CD4-positive, alpha-beta T cell treated with Interleukin-6 for 4 hours (primary cell): Measurements from ENCODE around the gene ATP10A.

ENCODE experiments used
- DNase-seq: peaks from one replicate; pipeline ENCODE4 v3.0.0-alpha.2; 2020; ENCODE audit warnings: mixed read lengths

ATP10A gene

DNA sequence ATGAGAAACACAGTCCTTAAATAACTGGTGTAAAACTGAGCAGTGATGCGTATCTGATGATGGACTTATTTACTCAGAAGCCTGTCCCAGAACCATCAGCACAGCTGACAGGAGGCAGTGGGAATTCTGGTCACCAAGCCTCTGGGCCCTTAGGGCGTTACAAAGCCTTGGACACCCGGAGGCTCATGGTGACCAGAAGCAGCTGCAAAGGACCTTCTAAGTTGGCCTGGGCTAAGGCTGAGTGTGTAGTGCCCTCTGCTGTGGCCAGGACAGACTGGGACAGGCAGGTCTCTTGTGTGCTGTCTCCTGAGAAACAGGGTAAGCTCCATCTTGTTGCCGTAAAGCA lies 168.9 kb downstream of the ATP10A start:
- DNase-seq, result no peak

DNA sequence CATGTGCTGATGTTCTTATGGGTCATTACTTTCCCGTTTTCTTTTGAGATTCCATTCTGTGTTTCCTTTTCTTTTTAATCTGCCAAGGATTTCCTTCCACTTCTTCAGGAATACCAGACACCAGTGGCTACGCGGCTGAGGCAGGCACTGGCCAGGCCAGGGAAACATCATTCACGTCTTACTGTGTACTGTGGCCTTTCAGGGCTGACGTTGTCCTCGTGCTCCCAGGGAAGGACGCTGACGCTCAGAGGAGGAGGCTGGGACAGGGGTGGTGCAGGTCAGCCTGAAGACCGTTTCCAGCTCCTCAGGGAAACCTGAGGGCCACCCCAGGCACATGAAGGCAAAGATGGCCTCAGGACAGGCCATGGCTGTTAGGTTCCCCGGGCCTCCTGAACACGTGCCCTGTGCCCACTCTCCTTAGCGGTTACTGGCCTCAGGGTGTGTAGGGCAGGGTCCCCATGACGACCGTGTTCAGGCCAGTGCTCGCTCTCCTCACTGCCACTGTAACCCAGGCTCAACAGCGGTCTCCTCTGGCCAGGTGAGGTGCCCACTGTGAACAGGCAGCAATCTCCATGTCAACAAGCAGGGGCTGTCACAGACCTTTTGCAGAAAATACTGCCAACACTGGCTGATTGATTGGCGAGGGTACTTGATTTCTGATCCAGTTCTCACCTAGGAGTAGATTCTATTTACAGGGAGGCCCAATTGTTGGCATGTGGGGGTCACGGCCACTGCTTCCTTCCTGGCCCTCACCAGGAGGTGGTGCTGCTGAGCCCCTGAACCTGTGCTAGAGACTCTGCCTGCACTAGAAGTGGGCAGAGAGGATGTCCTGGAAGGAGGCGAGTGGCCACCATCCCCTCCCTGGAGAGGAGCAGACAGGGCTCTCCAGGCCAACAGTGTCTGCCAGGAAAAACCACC lies 169.5 kb downstream of the ATP10A start:
- DNase-seq, result peak; percentile 40

DNA sequence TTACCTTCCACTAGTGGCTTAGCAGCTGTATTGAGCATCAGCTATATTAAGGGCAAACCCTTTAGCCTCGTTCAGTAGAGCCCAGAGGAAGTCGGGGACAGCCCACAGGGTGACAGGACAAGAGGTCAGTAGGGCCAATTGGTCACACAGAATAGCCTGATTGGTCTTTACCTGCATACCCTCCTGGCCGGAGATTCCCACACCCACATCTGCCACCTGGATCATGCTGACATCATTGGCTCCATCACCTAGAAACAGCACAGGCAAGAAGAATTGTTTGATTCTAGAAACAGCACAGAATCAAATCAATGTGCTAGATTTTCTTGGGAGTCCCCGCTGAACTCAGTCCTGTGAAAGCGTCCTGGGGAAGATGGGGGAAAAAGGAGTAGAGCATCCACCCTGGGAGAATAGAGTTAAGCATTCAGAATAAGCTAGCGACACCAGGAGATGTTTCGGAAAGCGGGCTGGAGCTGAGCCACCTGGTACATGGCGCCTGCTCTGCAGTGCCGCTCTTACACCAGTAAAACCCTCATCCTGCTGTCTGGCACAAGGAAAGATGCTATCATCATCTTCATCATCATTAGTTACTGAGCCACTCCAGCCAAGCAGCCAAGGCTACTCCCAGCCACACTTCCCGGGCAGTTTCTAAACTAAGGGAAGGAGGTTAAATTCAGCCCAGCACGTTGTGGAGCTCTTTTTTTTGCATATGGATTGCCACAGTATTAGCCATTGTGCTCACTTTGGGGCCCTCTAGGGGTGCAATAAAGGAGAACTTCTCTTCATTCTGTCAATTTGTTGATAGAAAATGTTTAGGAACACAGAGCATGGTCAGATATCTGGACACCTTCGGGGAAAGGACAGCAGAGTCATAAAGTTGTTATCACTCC lies 171.3 kb downstream of the ATP10A start:
- no peak for DNase-seq

DNA sequence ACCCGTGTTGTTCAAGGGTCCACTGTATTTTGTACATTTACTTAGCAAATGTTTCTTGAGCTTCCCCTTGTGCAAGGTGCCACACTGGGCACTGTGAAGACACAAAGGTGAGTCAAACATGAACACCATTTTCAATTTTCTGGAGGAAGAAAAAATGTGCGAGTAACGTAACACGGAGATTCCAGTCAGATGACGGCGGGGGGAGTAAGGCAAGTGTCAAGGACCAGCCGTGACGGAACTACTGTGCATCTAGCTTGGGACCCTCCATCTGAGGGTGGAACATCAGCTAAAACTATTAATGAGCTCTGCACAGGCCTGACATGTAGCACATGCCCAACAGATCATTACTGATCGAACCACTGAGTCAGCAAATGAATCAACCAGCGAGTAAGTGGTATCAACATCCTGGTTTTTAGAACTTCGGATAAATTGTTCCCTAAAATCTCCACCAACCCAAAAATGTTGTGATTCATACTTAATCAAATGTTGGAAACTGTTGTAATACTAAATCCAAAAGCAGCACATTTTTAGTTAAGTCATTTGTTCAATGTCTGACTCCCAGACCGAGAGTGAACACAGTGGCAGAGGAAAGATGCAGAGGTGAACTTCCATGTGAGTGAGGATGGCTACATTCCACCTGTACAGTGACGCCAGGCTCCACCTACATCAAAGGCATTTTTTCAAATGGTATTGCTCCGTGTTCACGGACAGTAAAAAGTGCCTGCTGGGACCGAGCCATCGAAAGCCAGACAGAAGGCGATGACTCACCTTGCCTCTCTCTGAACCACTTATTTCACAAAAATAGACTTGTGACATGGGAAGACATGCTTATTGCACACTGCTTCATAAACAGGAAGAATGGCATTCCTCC lies 172.2 kb downstream of the ATP10A start:
- DNase-seq, result no peak

DNA sequence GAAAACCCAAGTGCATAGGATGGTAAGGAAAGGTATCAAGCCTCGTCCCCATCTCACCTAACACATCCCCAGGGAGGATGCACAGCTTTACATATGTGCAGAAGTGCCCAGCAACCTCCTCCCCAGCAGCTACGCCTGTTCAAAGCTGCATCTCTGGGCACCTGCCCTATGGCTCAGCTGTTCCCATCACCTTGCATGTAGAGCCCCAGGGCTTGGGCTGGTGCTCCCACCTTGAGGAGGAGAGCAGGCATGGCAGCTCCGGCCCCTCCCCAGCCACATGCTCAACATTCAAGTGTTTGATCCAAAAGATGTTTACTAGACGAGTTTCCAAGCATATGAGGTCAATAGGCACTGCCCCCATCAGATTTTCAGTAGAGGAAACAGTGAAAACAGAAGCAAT lies 173.5 kb downstream of the ATP10A start:
- no peak for DNase-seq

DNA sequence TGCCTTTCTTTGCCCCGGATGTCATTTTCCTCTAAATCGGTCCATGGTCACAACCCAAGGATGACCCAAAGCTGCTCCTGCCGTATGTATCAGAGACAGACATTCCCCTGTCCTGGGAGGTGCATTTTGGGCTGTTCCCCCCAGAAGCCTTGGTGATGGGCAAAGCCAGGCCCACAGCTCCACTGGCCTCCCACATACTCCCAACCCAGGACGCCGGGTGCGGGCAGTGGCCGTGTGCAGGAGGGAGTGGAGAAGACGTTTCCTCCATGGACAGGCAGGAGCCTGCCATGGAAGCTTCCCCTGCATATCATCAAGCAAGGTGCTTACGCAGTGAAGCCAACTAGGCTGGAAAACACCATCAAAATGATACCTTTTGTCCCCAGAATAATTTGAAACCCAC lies 175.0 kb downstream of the ATP10A start:
- no peak for DNase-seq

DNA sequence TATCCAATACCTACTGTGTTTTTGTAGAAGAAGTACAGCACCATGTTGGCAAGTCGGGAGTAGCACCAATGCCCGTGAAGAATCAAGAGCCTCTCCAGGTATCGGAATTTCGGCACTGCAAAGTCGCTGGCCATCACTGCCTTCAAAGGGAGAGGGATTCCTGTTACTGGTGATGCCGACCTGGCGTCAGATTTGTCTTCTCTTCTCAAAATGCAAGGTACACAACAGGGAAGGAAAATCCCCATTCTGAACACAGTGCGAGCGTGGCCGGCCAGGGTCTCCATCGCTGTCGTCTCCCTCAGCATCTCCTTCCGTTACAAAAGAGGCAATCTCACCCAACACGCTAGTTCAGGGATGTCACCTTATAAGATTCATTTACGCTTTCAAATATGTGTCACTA lies 175.4 kb downstream of the ATP10A start:
- no peak for DNase-seq

DNA sequence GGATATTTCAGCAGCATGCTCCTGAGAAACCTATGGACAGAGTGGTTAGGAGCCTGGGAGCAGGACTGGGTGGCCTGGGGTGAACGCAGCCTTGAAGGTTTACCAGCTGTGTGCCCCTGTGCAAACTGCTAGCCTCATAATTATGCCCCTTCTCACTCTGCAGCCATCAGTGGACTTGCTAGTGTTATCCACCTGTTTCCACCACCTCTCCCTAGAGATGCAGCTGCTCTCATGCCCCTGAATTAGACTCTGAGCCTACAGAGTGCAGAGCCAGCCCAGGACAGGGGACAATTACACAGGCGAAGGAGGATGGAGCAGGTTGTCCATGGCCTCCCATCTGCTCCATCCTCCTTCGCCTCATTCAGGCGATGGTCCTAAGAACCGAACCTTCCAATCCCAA lies 175.9 kb downstream of the ATP10A start:
- DNase-seq, result no peak

DNA sequence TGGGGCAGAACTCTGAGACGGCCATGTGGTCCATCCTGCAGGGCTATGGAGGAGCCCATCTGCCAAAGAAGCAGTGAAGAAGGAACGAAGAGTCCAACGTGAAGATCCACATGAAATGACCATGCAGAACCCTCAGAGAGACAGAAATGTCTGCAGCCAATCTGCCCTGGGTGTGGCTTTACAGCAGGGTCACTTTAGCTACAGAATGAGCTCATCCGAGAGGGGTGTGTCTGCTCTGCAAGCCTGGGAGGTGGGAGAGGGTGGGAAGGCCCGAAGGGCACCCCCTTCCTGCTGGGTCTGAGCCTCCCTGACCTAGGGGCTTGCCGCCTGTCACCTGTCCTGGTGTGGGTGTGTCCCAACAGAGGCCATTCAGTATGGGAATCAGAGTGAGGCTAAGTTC lies 176.3 kb downstream of the ATP10A start:
- no peak for DNase-seq

DNA sequence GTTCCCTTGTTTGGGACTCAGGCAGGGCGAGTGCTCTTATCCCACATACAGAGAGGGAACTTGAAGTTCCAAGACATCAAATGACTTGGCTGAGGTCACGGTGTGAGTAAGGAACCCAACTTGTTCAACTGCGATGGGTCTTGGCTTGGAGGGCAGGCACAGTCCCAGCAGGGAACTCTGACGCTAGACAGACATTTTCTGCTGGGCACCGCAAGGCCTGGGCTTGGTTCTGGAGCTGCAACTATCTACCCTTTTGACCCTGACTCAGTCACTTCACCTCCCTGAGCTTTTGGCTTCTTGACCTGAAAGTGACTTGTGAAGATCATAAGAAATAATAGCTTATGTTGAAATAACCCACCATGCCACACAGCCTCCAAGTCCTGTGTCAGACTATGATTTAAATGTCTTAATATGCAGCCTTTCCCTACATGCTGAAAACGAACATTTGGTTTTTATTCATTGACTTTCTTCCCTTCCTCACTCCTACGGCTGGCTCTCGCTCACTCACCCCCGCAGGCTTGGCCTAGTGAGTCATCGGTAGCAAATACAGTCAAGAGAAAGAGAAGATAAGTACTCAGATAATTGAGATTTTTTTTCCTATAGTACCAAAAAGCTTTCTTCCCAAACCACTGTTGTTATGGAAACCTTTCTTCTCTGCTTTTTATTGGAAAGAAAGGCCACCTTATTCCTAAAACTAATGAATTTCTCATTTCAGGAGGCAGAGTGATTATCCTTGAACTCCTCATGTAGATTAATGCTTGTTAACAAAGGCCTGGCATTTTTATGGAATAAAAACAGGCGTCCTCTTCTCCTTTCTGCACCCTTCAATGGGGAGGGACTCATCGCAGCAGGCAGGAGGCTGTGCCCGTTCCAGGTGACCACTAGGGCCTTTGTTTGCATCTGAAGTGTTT lies 178.4 kb downstream of the ATP10A start:
- DNase-seq, result no peak

DNA sequence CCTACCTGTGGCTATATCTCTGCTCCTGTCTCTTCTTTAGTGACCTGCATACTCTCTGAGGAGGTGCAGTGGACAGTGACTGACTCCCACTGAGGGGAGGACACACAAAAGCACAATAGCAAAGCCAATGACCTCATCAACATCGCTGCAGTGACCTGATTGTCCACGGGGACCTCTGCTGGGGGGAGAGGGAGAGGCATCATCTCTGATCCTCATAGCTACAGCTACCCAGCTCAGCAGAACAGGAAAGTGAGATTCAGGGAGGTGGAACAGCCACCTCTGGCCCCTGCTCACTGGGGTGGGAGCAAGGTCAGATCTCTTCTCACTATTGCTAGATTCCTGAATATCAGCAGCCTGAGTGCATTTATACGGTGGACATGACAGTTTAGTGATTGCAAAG lies 179.2 kb downstream of the ATP10A start:
- no peak for DNase-seq

DNA sequence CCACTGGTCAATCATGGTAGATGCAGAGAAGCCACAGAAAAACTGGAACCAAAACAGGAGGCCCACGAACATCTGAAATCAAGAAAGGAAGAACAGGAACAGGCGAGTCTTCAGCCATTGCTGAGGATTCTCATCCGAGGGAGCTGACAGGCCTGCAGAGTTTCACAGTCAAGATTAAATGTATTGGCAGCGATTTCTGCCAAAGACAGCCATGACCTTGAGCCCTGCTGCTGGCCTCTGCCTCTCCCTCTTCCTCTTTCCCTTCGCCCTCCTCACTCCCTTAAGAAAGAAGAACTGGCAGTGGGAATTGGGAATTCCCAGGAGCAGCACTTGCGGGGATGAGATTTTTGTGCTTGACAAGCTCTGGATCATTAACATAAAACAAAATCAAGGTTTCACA lies 179.7 kb downstream of the ATP10A start:
- DNase-seq, result no peak

DNA sequence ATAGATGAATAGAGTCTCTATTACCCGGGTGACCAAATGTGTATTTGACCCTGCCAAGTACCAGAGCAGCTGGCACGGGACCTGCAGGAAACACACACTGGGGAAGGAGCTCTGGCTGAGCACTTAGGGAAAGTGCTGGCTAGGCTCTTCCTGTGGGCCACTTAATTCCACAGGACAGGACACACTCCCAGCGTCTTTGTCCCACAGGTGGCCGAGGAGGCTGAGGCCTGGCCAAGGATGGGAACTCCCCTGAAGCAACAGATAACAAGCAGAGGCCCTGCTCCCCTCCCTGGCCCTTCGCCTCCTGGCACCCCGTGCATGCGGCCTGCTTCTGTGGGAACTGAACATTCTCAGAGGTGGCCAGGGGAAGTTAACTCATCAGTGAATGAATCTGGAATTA lies 180.8 kb downstream of the ATP10A start:
- no peak for DNase-seq

DNA sequence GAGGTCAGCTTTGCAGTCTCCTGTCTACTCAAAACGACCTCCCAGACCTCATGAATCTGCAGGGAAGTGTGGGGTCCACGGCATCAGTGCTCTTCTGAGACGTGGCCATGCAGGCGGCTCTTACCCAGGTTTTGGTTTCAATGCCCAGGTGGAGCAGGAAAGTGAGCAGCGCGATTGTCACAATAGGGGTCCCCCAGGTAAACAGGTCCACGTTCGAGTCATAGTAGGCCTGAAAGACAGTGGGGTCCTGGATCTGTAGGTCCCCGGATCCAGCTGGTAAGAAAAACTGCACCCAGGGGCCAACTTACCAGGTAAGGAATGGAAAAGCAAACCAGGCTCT lies 182.5 kb downstream of the ATP10A start:
- DNase-seq, result no peak

DNA sequence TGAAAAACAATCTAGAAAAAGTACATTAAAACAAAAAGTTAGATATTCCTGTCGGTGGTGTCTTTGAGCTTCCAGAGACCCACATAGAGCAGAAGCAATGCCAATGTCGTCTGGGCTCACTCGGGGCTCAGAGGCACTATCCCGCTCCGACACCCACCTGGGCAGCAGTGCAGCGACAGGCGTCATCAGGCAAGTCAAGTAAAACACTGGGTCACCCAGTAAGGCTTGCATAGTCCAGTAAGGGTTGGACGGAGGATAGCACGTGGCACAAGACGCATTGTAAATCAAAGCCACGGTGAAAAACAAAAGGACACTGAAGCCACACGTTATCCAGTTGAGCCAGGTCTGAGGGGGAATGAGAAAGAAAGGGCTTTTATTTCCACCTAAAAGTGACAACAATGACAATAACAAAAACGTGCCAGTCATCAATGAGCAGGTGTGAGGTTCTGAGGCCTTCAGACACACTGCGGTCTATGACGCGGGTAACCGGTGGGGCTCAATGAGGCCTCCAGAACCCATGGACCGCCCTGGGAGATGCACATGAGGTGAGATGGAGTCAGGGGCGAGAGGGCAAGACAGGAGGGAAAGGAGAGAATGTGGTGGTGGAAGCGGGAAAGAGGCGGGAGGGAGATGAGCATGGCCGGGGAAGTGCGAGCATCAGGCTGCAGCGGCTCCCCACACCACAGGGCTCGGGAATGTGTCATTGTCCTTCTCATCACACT lies 183.0 kb downstream of the ATP10A start:
- no peak for DNase-seq

DNA sequence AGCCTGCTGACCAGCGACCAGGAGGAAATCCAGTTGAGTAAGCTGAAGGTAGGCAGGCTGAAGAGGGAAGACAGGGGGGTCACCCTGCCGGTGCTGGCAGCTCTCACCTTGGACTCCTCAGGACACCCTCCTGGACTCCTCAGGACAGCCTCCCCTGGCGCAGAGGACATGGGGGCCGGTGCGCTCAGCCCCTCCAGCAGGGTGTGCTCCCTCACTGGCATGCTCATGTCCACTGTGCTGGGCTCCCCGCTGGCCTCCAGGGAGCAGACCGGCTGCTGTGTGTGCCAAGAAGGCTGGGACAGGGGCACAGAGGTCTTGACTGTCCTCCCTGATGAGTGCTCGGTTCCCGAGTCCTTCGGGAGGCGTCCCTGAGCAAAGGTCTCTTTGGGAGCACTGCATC lies 183.6 kb downstream of the ATP10A start:
- no peak for DNase-seq

DNA sequence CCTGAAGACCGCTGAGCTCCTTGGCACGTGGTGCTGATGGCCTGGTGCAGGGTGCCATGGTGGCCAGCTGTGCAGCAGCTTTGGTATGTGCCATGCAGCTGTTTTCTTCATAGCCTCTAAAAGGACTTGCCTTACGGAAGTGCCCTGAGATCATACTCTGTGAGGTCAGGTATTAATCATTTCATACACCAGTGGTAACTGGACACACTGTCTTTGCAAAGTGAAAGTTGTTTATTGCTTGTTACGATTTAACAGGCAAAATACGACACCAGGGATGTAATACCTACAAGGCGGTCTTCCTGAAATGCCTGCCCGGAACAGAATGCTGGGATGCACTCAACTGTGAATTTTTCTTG lies 184.6 kb downstream of the ATP10A start:
- DNase-seq, result no peak

DNA sequence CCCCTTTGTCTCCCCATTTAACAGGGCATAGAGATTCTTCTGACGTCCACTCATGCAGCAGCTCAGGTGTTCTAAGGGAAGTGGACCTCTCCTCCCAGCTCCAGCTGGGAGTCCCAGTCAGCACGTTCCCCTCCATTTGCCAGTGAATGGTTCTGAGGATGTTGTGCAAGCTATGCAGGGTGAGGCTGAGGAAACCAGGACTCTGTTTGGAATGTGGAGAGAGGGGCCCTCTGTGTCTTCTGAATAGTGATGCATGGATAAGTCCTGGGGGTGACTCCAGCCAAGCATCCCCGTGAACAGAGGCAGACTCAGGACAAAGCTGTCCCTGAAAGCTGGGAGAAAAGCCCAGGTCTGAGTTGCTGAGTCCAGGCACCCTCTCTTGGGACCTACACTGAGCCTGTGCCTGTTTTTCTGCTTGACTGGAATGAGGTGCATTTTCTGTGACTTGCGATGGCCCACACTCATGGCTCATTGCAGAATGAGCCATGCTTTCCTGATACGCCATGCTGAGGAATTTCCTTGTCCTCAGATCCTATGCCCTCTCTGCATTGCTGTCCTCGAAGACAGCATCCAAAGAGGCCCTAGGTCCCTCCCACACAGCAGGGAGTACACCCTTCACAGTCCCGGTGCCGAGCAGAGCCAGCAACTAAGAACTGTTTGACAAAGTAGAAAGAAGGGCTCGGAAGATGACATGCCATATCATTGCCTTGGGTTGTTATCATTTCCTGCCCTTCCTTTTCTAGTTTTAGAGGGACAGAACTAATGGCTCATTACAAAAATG lies 185.2 kb downstream of the ATP10A start:
- no peak for DNase-seq

DNA sequence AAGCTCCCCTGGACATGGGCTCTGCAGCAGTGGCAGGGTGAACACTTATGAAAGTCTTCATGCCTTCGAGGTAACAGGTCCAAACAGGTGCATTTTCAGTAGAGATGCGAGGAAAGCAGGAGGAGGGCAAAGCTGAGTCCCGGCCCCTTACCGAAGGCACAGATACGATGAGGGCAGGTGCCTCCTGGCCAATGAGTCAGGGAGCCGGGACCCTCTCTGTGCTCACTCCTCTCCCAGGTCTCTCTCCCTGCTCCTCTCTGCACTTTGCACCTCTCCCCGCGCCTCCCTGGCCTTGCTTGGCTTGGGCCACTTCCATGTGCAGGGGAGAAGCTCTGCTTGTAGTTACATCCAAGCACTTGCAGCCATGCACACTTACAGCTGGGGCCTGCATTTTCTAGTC lies 187.1 kb downstream of the ATP10A start:
- DNase-seq, result no peak

DNA sequence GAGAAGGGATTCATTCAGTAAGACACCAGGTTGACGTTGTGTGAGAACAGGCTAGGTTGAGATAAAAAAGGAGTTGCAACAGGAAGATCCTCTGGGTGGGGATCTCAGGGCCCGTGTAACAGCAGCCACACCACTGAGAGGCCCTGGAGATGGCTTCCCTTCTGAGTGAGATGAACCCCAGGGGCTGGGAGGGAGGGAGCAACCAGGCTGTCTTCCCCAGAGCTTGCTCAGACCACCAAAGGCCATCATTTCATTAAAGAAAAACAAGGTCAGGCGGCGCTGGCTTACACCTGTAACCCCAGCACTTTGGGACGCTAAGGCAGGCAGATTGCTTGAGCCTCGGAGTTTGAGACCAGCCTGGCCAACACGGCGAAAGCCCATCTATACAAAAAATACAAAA lies 187.7 kb downstream of the ATP10A start:
- no peak for DNase-seq

DNA sequence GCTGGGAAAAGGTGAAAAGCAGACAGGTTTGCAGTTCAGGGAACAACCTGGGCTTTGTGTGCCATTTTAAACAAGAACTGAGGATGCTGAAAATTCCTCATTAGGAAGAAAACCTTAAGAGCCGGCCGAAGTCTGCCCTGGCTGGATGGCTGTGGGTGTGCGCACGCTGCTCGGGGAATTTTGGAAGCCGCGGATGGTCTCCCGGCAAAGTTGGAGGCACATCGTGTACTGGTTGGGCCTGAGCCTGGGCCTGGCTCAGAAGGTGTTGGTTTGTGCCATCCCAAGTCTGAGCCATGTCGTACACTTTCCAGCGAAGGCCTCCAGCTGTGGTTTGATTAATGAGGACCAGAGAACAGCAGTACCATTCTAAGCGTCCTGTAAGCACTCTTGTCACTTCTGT lies 188.2 kb downstream of the ATP10A start:
- no peak for DNase-seq
